ENCODE measurements around the gene PHETA1. TPM values are rescaled to one million over a fixed set of nuclear protein-coding genes. Genes with fewer than 3 reads are reported as not detected.
"Not testable (repeated sequence)": the region's sequence is repeated elsewhere in the genome, so short reads cannot be mapped to it uniquely, and the experiment has no call there.

Gene PHETA1
- total and polyA plus RNA-seq, 2 donors: 1.3 to 4.4 TPM

GRCh38 chr12:111337371-111337770 lies 31.5 kb downstream of the PHETA1 start:
- no peak for DNase-seq (ENCODE audit: low read depth in 6 of 9, low spot score in 9 of 9)
- no peaks in the 10 kb centered on the region for H3K9me3 ChIP-seq (ENCODE audit: control insufficient read depth in 2 of 2, insufficient read depth in 1 of 2, low read length in 1 of 2)
- H3K27me3 ChIP-seq (ENCODE audit: control insufficient read depth in 2 of 2, insufficient read depth in 1 of 2, low read length in 1 of 2): no peaks in the 10 kb centered on the region
- H3K4me1 ChIP-seq (ENCODE audit: control insufficient read depth in 2 of 2, insufficient read depth in 2 of 2, low read length in 2 of 2): no peaks in the 10 kb centered on the region
- no peak overlapping the region for H3K27ac ChIP-seq (ENCODE audit: low read depth in 1 of 2, low read length in 1 of 2)
- H3K36me3 ChIP-seq (ENCODE audit: control insufficient read depth in 2 of 2, insufficient read depth in 2 of 2, low read length in 1 of 2): no peaks in the 10 kb centered on the region
- H3K4me3 ChIP-seq (ENCODE audit: low read length in 2 of 2): no peak overlapping the region
- 95% methylated on average over 5 of the region's 5 CpGs for WGBS

DNA sequence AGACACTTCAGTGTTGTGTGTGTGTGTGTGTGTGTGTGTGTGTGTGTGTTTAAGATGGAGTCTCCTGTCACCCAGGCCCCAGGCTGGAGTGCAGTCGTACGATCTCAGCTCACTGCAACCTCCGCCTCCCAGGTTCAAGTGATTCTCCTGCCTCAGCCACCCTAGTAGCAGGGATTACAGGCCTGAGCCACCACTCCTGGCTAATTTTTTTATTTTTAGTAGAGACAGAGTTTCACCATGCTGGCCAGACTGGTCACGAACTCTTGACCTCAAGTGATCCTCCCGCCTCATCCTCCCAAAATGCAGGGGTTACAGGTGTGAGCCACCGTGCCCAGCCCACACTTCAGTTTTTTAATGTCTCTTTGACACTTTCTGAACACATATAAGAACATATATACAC lies 32.5 kb downstream of the PHETA1 start:
- not testable (repeated sequence) for H3K4me1 ChIP-seq (ENCODE audit: control insufficient read depth in 2 of 2, insufficient read depth in 2 of 2, low read length in 2 of 2); H3K36me3 ChIP-seq (ENCODE audit: control insufficient read depth in 2 of 2, insufficient read depth in 2 of 2, low read length in 1 of 2); H3K4me3 ChIP-seq (ENCODE audit: low read length in 2 of 2); H3K27me3 ChIP-seq (ENCODE audit: control insufficient read depth in 2 of 2, insufficient read depth in 1 of 2, low read length in 1 of 2); H3K27ac ChIP-seq (ENCODE audit: low read depth in 1 of 2, low read length in 1 of 2); H3K9me3 ChIP-seq (ENCODE audit: control insufficient read depth in 2 of 2, insufficient read depth in 1 of 2, low read length in 1 of 2); DNase-seq (ENCODE audit: low read depth in 6 of 9, low spot score in 9 of 9)
- 96% methylated on average over 6 of the region's 6 CpGs for WGBS

DNA sequence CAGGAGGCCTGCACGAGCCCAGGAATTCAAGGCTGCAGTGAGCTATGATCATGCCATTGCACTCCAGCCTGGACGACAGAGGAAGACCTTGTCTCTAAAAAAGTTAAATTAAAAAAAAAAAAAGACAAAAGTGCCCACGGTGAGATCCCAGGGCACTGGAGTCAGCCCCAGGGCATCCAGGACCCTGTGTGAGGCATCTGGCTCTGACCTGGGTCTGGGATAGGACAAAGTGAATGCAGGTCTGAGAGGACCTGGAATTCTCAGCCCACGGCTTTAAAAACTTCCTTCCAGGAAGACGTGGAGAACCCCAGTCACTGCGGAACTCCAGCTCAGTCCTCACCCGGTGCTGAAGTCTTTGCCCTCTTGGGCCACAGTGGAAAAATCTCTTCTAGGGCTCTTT lies 33.1 kb downstream of the PHETA1 start:
- no peak for DNase-seq (ENCODE audit: low read depth in 6 of 9, low spot score in 9 of 9)
- Histone ChIP-seq H3K4me1 (ENCODE audit: control insufficient read depth in 2 of 2, insufficient read depth in 2 of 2, low read length in 2 of 2) (no peaks in the 10 kb centered on the region), H3K9me3 (ENCODE audit: control insufficient read depth in 2 of 2, insufficient read depth in 1 of 2, low read length in 1 of 2) (no peaks in the 10 kb centered on the region), H3K27me3 (ENCODE audit: control insufficient read depth in 2 of 2, insufficient read depth in 1 of 2, low read length in 1 of 2) (no peaks in the 10 kb centered on the region), H3K36me3 (ENCODE audit: control insufficient read depth in 2 of 2, insufficient read depth in 2 of 2, low read length in 1 of 2) (no peaks in the 10 kb centered on the region), H3K27ac (ENCODE audit: low read depth in 1 of 2, low read length in 1 of 2) (no peak overlapping the region), H3K4me3 (ENCODE audit: low read length in 2 of 2) (no peak overlapping the region)
- WGBS: 92% methylated on average over 7 of the region's 7 CpGs

- H3K36me3 ChIP-seq (ENCODE audit: control insufficient read depth in 2 of 2, insufficient read depth in 2 of 2, low read length in 1 of 2); H3K4me1 ChIP-seq (ENCODE audit: control insufficient read depth in 2 of 2, insufficient read depth in 2 of 2, low read length in 2 of 2); H3K9me3 ChIP-seq (ENCODE audit: control insufficient read depth in 2 of 2, insufficient read depth in 1 of 2, low read length in 1 of 2); H3K4me3 ChIP-seq (ENCODE audit: low read length in 2 of 2); DNase-seq (ENCODE audit: low read depth in 6 of 9, low spot score in 9 of 9); H3K27me3 ChIP-seq (ENCODE audit: control insufficient read depth in 2 of 2, insufficient read depth in 1 of 2, low read length in 1 of 2); H3K27ac ChIP-seq (ENCODE audit: low read depth in 1 of 2, low read length in 1 of 2): not testable (repeated sequence)
- WGBS: 92% methylated on average over 10 of the region's 10 CpGs
These were observed 33.6 kb downstream of the PHETA1 start for GRCh38 chr12:111335301-111335700.

DNA sequence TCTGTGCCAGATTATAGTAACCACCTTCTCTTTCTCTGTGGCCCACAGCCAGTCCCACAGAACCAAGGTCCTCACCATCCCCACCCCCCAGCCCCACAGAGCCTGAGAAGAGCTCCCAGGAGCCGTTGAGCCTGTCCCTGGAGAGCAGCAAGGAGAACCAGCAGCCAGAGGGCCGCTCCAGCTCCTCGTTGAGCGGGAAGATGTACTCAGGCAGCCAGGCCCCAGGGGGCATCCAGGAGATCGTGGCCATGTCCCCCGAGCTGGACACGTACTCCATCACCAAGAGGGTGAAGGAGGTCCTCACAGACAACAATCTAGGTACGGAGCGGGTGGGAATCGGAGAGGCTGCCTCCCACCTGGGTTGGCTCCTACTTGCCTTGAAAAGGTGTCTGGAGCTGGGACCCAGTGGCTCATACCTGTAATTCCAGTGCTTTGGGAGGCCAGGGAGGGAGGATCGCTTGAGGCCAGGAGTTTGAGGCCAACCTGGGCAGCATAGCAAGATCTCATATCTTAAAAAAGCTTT lies 34.4 kb downstream of the PHETA1 start:
- DNase-seq (ENCODE audit: low read depth in 6 of 9, low spot score in 9 of 9): no peak
- H3K27me3 ChIP-seq (ENCODE audit: control insufficient read depth in 2 of 2, insufficient read depth in 1 of 2, low read length in 1 of 2): no peaks in the 10 kb centered on the region
- 96% methylated on average over 11 of the region's 11 CpGs for WGBS
- no peaks in the 10 kb centered on the region for H3K9me3 ChIP-seq (ENCODE audit: control insufficient read depth in 2 of 2, insufficient read depth in 1 of 2, low read length in 1 of 2)
- no peak overlapping the region for H3K4me3 ChIP-seq (ENCODE audit: low read length in 2 of 2)
- H3K36me3 ChIP-seq (ENCODE audit: control insufficient read depth in 2 of 2, insufficient read depth in 2 of 2, low read length in 1 of 2): no peaks in the 10 kb centered on the region
- H3K4me1 ChIP-seq (ENCODE audit: control insufficient read depth in 2 of 2, insufficient read depth in 2 of 2, low read length in 2 of 2): no peaks in the 10 kb centered on the region
- no peak overlapping the region for H3K27ac ChIP-seq (ENCODE audit: low read depth in 1 of 2, low read length in 1 of 2)

GRCh38 chr12:111330800-111331752 lies 37.8 kb downstream of the PHETA1 start:
- no peaks in the 10 kb centered on the region for H3K4me1 ChIP-seq (ENCODE audit: control insufficient read depth in 2 of 2, insufficient read depth in 2 of 2, low read length in 2 of 2)
- no peak overlapping the region for H3K4me3 ChIP-seq (ENCODE audit: low read length in 2 of 2)
- no peaks in the 10 kb centered on the region for H3K36me3 ChIP-seq (ENCODE audit: control insufficient read depth in 2 of 2, insufficient read depth in 2 of 2, low read length in 1 of 2)
- H3K27me3 ChIP-seq (ENCODE audit: control insufficient read depth in 2 of 2, insufficient read depth in 1 of 2, low read length in 1 of 2): no peaks in the 10 kb centered on the region
- peak in 2 of 9 donors; percentile 12 to 26 for DNase-seq (ENCODE audit: low read depth in 6 of 9, low spot score in 9 of 9)
- WGBS: 59% methylated on average over 8 of the region's 8 CpGs
- H3K27ac ChIP-seq (ENCODE audit: low read depth in 1 of 2, low read length in 1 of 2): no peak overlapping the region
- no peaks in the 10 kb centered on the region for H3K9me3 ChIP-seq (ENCODE audit: control insufficient read depth in 2 of 2, insufficient read depth in 1 of 2, low read length in 1 of 2)

GRCh38 chr12:111328138-111328537 lies 40.8 kb downstream of the PHETA1 start:
- H3K27ac ChIP-seq (ENCODE audit: low read depth in 1 of 2, low read length in 1 of 2): no peak overlapping the region
- H3K27me3 ChIP-seq (ENCODE audit: control insufficient read depth in 2 of 2, insufficient read depth in 1 of 2, low read length in 1 of 2): no peaks in the 10 kb centered on the region
- H3K4me3 ChIP-seq (ENCODE audit: low read length in 2 of 2): no peak overlapping the region
- H3K9me3 ChIP-seq (ENCODE audit: control insufficient read depth in 2 of 2, insufficient read depth in 1 of 2, low read length in 1 of 2): no peaks in the 10 kb centered on the region
- DNase-seq (ENCODE audit: low read depth in 6 of 9, low spot score in 9 of 9): no peak
- no peaks in the 10 kb centered on the region for H3K36me3 ChIP-seq (ENCODE audit: control insufficient read depth in 2 of 2, insufficient read depth in 2 of 2, low read length in 1 of 2)
- H3K4me1 ChIP-seq (ENCODE audit: control insufficient read depth in 2 of 2, insufficient read depth in 2 of 2, low read length in 2 of 2): no peaks in the 10 kb centered on the region
- WGBS: 96% methylated on average over 12 of the region's 12 CpGs

DNA sequence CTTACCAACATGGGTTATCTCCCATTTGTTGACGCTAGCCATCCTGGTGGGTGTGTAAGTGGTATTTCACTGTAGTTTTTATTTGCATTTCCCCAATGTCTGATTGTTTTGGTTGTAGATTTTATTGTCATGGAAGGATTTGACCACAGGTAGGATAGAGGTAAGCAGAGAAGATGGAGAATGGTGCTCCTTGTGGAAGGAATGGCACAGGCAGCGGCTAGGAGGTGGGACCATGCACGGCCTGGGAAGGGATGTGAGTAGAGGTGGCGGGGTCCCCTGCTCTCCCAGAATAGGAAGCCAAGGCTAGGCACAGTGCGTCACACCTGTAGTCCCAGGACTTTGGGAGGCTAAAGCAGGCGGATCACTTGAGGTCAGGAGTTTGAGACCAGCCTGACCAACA lies 41.4 kb downstream of the PHETA1 start:
- Histone ChIP-seq H3K9me3 (ENCODE audit: control insufficient read depth in 2 of 2, insufficient read depth in 1 of 2, low read length in 1 of 2) (no peaks in the 10 kb centered on the region), H3K36me3 (ENCODE audit: control insufficient read depth in 2 of 2, insufficient read depth in 2 of 2, low read length in 1 of 2) (no peaks in the 10 kb centered on the region), H3K27me3 (ENCODE audit: control insufficient read depth in 2 of 2, insufficient read depth in 1 of 2, low read length in 1 of 2) (no peaks in the 10 kb centered on the region), H3K27ac (ENCODE audit: low read depth in 1 of 2, low read length in 1 of 2) (no peak overlapping the region), H3K4me3 (ENCODE audit: low read length in 2 of 2) (no peak overlapping the region), H3K4me1 (ENCODE audit: control insufficient read depth in 2 of 2, insufficient read depth in 2 of 2, low read length in 2 of 2) (no peaks in the 10 kb centered on the region)
- DNase-seq (ENCODE audit: low read depth in 6 of 9, low spot score in 9 of 9): no peak
- WGBS: 98% methylated on average over 6 of the region's 6 CpGs

DNA sequence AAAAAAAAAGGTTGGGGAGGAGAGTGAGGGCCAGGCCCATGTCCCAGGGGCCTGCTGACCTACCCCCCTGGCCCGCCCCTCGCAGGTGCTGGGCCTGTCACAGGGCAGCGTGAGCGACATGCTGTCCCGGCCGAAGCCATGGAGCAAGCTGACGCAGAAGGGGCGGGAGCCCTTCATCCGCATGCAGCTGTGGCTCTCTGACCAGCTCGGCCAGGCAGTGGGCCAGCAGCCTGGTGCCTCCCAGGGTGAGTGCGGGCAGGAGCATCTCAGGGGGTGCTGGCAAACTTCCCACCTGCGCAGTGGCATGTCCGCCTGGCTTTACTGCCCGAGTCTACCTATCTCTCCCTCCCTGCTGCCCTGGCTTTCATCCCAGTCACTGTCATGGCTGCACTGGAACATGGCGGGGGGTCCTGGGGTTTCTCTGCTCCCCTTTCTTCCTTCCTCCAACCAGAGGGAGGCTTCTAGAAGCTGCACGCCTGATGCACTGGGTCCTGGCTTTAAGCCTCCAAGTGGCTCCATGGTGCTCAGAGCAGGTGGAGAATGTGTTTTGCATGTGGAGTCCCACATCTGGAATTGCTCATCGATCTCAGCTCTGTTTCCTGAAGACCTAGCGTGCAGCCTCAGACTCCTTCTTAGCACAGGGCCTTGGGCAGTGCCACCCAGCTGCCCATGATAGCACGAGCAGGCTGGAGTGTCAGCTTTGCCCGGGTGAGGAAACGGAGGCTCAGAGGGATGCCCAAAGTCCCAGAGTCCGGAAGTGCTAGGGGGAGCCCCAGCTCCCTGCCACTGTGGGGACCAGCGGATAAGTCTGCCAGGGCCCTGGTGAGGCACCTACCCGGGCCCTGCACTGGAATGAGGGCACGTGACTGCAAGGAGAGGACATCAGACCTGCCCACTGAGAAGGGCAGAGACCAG lies 46.3 kb downstream of the PHETA1 start:
- DNase-seq (ENCODE audit: low read depth in 6 of 9, low spot score in 9 of 9): no peak
- no peaks in the 10 kb centered on the region for H3K27me3 ChIP-seq (ENCODE audit: control insufficient read depth in 2 of 2, insufficient read depth in 1 of 2, low read length in 1 of 2)
- 94% methylated on average over 25 of the region's 25 CpGs for WGBS
- H3K4me3 ChIP-seq (ENCODE audit: low read length in 2 of 2): no peak overlapping the region
- no peaks in the 10 kb centered on the region for H3K4me1 ChIP-seq (ENCODE audit: control insufficient read depth in 2 of 2, insufficient read depth in 2 of 2, low read length in 2 of 2)
- no peaks in the 10 kb centered on the region for H3K36me3 ChIP-seq (ENCODE audit: control insufficient read depth in 2 of 2, insufficient read depth in 2 of 2, low read length in 1 of 2)
- no peak overlapping the region for H3K27ac ChIP-seq (ENCODE audit: low read depth in 1 of 2, low read length in 1 of 2)
- no peaks in the 10 kb centered on the region for H3K9me3 ChIP-seq (ENCODE audit: control insufficient read depth in 2 of 2, insufficient read depth in 1 of 2, low read length in 1 of 2)

All from thymus (tissue), 11 donors.